ENCODE results near the gene ALK. TPM values are rescaled to one million over a fixed set of nuclear protein-coding genes. Genes with fewer than 3 reads are reported as not detected.

Gene ALK
- total RNA-seq, 1 experiment from 2014 or later, result not detected

GRCh38 chr2:29657674-29658073, 263.7 kb downstream of the ALK start:
- DNase-seq (ENCODE audit: low spot score), result no peak

- DNase-seq (ENCODE audit: low spot score), result no peak
Measured at GRCh38 chr2:29655391-29656086, 265.8 kb downstream of the ALK start.

- no peak for DNase-seq (ENCODE audit: low spot score)
Measured at GRCh38 chr2:29650631-29651097, 270.7 kb downstream of the ALK start.

GRCh38 chr2:29644949-29645348, 276.4 kb downstream of the ALK start:
- DNase-seq (ENCODE audit: low spot score), result peak; percentile 1

GRCh38 chr2:29643196-29643595, 278.2 kb downstream of the ALK start:
- DNase-seq (ENCODE audit: low spot score), result no peak

GRCh38 chr2:29640360-29640759, 281.0 kb downstream of the ALK start:
- no peak for DNase-seq (ENCODE audit: low spot score)

- no peak for DNase-seq (ENCODE audit: low spot score)
Measured at GRCh38 chr2:29638641-29639040, 282.7 kb downstream of the ALK start.

- DNase-seq (ENCODE audit: low spot score), result no peak
Measured at GRCh38 chr2:29634916-29635315, 286.5 kb downstream of the ALK start.

GRCh38 chr2:29632018-29632417, 289.4 kb downstream of the ALK start:
- no peak for DNase-seq (ENCODE audit: low spot score)

- DNase-seq (ENCODE audit: low spot score), result no peak
Measured at GRCh38 chr2:29629495-29629894, 291.9 kb downstream of the ALK start.

- no peak for DNase-seq (ENCODE audit: low spot score)
Measured at GRCh38 chr2:29628862-29629261, 292.5 kb downstream of the ALK start.

- no peak for DNase-seq (ENCODE audit: low spot score)
Measured at GRCh38 chr2:29628108-29628745, 293.2 kb downstream of the ALK start.

GRCh38 chr2:29627279-29627711, 294.1 kb downstream of the ALK start:
- DNase-seq (ENCODE audit: low spot score), result no peak

GRCh38 chr2:29620890-29621289, 300.5 kb downstream of the ALK start:
- DNase-seq (ENCODE audit: low spot score), result no peak

GRCh38 chr2:29619689-29620088, 301.7 kb downstream of the ALK start:
- no peak for DNase-seq (ENCODE audit: low spot score)

- no peak for DNase-seq (ENCODE audit: low spot score)
Measured at GRCh38 chr2:29618024-29618423, 303.4 kb downstream of the ALK start.

- no peak for DNase-seq (ENCODE audit: low spot score)
Measured at GRCh38 chr2:29617351-29617750, 304.0 kb downstream of the ALK start.

- no peak for DNase-seq (ENCODE audit: low spot score)
Measured at GRCh38 chr2:29616569-29616968, 304.8 kb downstream of the ALK start.

GRCh38 chr2:29615841-29616240, 305.5 kb downstream of the ALK start:
- no peak for DNase-seq (ENCODE audit: low spot score)

GRCh38 chr2:29615183-29615582, 306.2 kb downstream of the ALK start:
- DNase-seq (ENCODE audit: low spot score), result peak; percentile 25

GRCh38 chr2:29614295-29614830, 307.0 kb downstream of the ALK start:
- DNase-seq (ENCODE audit: low spot score), result no peak

- DNase-seq (ENCODE audit: low spot score), result no peak
Measured at GRCh38 chr2:29613792-29614266, 307.6 kb downstream of the ALK start.

GRCh38 chr2:29613067-29613466, 308.3 kb downstream of the ALK start:
- no peak for DNase-seq (ENCODE audit: low spot score)
